Small intestine (tissue), 7 donors: Measurements from ENCODE around the gene RPS6KA2. TPM values are rescaled to one million over a fixed set of nuclear protein-coding genes. Genes with fewer than 3 reads are reported as not detected.
"Not testable (repeated sequence)": the region's sequence is repeated elsewhere in the genome, so short reads cannot be mapped to it uniquely, and the experiment has no call there.

Source experiments
- DNase-seq, 2 donors: peaks; one replicate each; pipeline versions ENCODE4 v3.0.0 to v3.0.0-alpha.2; 2013
- FAIRE-seq: peaks from 2 replicates; lab custom pipeline; 2012; peaks lifted over from hg19 to GRCh38; lab: Jason Lieb, UNC
- H3K27ac ChIP-seq, 3 donors: one replicate each; pipeline ENCODE4 v1.5.1; 2013; ENCODE audit warnings: low read length in 2 of 3, mild to moderate bottlenecking in 2 of 3, control low read depth in 1 of 3, inconsistent platforms in 1 of 3, low read depth in 1 of 3, moderate library complexity in 1 of 3
- H3K27me3 ChIP-seq, 3 donors: one replicate each; pipeline ENCODE4 v1.6.1; 2013; ENCODE audit warnings: low read length in 3 of 3, inconsistent platforms in 1 of 3; ENCODE audit not compliant: control insufficient read depth in 3 of 3, insufficient read depth in 3 of 3
- H3K36me3 ChIP-seq, 3 donors: one replicate each; pipeline ENCODE4 v1.6.1; 2013; ENCODE audit warnings: low read length in 3 of 3, inconsistent platforms in 1 of 3, low read depth in 1 of 3, mild to moderate bottlenecking in 1 of 3, moderate library complexity in 1 of 3; ENCODE audit not compliant: control insufficient read depth in 3 of 3, insufficient read depth in 2 of 3
- H3K4me1 ChIP-seq, 3 donors: one replicate each; pipeline ENCODE4 v1.6.1; 2013; ENCODE audit warnings: low read length in 2 of 3, inconsistent platforms in 1 of 3, low read depth in 1 of 3, mild to moderate bottlenecking in 1 of 3, moderate library complexity in 1 of 3; ENCODE audit not compliant: control insufficient read depth in 3 of 3, insufficient read depth in 2 of 3
- H3K4me3 ChIP-seq, 3 donors: one replicate each; pipeline ENCODE4 v1.5.1; 2013; ENCODE audit warnings: low read length in 3 of 3, control low read depth in 1 of 3, inconsistent platforms in 1 of 3, low read depth in 1 of 3, mild to moderate bottlenecking in 1 of 3, moderate library complexity in 1 of 3
- H3K9me3 ChIP-seq, 2 donors: one replicate each; pipeline ENCODE4 v1.6.1; 2013; ENCODE audit warnings: low read depth in 1 of 2, low read length in 1 of 2; ENCODE audit not compliant: control insufficient read depth in 2 of 2, insufficient read depth in 1 of 2
- WGBS, 3 donors: extraction: QIAGEN DNeasy Blood & Tissue Kit; methylation state at CpG; one replicate each; pipeline ENCODE4 v1.1.7; 2013; 5-methylcytosine and 5-hydroxymethylcytosine counted together
- polyA plus RNA-seq, 4 donors: library from polyadenylated mRNA; stranded (reverse) in 3 of 4; unstranded in 1 of 4; fragments of 200-250 nt in 3 of 4; fragments of 120-200 nt in 1 of 4; gene quantifications; one replicate each; pipeline versions ENCODE4 v1.2.1 to v1.2.3, GENCODE V29; 2013
- donor health status: healthy with polysubstance abuse.
- donor health status: control.
- donor health status: control.
- donor health status: Bipolar disorder and iron deficiency.
- donor health status: healthy.

Gene RPS6KA2
- polyA plus RNA-seq, 4 donors = 3.1 to 21.9 (median 7.3) TPM

DNA sequence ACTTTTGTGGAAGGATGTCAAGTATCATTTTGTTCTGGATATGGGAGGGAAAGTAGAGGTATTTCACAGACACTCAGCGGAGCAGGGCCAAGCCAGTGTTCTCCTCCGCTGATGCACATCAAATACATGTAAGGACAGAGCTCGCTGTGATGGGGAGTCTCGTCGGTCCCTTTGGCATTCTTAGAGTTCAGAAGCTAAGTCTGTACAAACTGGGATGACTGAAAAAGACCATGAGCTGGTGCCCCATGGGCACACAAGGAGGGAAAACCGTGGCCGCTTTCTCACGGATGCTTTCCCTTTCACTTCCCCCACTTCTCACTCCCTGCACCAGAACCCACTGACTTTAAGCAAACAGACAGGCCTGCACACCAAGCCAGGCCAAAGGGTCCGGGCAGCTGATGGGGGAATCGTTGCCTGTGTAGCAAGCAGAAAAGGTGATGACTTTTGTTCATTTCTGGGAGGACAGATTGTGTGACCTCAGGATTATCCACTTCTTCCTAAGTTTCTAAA, 216.6 kb downstream of the RPS6KA2 start:
- no peak for FAIRE-seq
- Histone ChIP-seq H3K9me3 (no peaks in the 10 kb centered on the region), H3K4me3 (no peak overlapping the region), H3K27me3 (no peaks in the 10 kb centered on the region), H3K36me3 (peaks cover 0 to 3% (median 0%) of the 10 kb centered on the region in 3 donors), H3K27ac (no peak overlapping the region), H3K4me1 (peaks cover 0 to 6% (median 0%) of the 10 kb centered on the region in 3 donors)
- WGBS, 3 donors = 82 to 86% (median 83%) methylated on average over 10 of the region's 10 CpGs
- DNase-seq = no peak

GRCh38 chr6:166408936-166409755, 217.9 kb downstream of the RPS6KA2 start:
- Histone ChIP-seq H3K4me1 (peaks cover 0 to 6% (median 0%) of the 10 kb centered on the region in 3 donors), H3K27ac (no peak overlapping the region), H3K9me3 (no peaks in the 10 kb centered on the region), H3K36me3 (peaks cover 0 to 3% (median 0%) of the 10 kb centered on the region in 3 donors), H3K27me3 (no peaks in the 10 kb centered on the region), H3K4me3 (no peak overlapping the region)
- FAIRE-seq (no peak), DNase-seq (peak in 1 of 2 donors; percentile 47)
- 31 to 62% (median 51%) methylated on average over 22 of the region's 22 CpGs for WGBS, 3 donors

DNA sequence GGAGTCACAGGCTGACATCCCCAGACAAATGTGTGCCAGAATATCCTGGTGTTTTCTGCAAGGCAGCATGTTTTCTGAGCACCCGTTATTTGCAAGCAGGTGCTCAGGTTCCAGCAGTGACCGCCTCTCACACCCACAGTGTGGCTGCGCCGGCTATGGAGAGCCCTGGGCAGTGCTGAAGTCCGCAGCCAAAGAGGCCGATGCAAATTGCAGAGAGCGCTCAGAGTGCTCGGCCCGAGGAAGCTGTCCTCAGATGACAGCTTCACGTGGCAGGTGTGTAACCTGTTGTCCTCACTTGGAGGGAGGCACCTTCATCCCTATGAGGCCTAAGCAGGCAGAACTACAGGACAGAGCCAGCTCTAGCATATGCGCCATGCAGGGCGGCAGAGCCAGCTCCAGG, 220.9 kb downstream of the RPS6KA2 start:
- Histone ChIP-seq H3K36me3 (no peaks in the 10 kb centered on the region), H3K4me1 (peaks cover 0 to 6% (median 0%) of the 10 kb centered on the region in 3 donors), H3K27ac (no peak overlapping the region), H3K9me3 (no peaks in the 10 kb centered on the region), H3K27me3 (no peaks in the 10 kb centered on the region), H3K4me3 (no peak overlapping the region)
- 59 to 82% (median 67%) methylated on average over 12 of the region's 12 CpGs for WGBS, 3 donors
- DNase-seq = peak in 1 of 2 donors; percentile 42
- FAIRE-seq = no peak

DNA sequence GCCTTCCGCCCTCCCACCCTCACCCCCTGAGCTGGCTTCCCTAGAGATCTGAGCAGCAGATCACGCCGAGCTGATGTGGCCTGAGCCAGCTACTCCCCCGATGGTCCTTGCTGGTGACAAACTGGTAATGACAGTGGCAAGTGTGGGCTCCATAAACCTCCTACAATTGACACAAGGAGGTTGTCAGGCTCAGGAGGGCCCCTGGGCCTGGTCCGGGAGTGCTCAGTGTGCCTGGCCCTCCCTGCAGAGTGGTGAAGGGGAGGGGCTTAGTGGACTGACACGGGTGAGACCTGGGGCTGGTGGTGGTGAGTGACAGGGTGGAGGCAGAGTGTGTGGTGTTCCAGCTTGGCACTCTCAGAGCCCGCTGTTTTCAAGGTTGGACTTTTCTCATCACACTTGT, 221.7 kb downstream of the RPS6KA2 start:
- 67 to 77% (median 73%) methylated on average over 5 to 7 of the region's 7 CpGs for WGBS, 3 donors
- DNase-seq (no peak), FAIRE-seq (no peak)
- H3K4me1 ChIP-seq = peaks cover 0 to 6% (median 0%) of the 10 kb centered on the region in 3 donors
- no peaks in the 10 kb centered on the region for H3K36me3 ChIP-seq
- H3K27me3 ChIP-seq = no peaks in the 10 kb centered on the region
- H3K27ac ChIP-seq = no peak overlapping the region
- H3K4me3 ChIP-seq = no peak overlapping the region
- H3K9me3 ChIP-seq = no peaks in the 10 kb centered on the region

DNA sequence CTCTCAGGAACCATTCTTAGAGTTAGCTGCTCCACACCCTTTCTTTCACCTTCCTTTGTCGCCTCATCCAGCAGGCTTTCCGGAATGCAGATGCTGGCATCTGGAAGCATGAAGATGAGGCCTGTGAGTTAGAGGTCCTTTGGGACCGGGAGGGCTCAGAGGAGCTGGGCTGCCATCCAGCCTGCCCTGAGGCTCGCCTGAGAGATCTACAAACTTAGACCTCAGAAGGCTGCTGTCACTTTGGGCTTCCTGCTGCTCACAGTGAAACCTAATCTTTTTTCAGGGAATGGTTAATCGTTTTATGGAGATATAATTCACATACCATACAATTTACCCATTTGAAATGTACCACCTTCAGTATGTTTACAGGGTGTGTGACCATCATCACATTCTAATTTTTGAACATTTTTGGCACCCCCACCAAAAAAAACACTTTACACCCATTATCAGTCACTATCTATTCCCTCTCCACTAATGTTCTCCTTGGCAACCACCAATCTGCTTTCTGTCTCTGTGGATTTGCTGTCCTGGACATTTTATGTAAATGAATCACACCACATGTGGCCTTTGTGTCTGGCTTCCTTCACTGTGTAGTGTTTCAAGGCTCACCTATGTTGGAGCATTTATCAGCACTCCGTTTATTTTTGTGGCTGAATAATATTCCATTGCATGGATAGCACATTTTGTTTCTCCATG, 224.3 kb downstream of the RPS6KA2 start:
- Histone ChIP-seq H3K4me3 (no peak overlapping the region), H3K27ac (no peak overlapping the region), H3K4me1 (no peaks in the 10 kb centered on the region), H3K9me3 (peaks cover 0 to 3% of the 10 kb centered on the region in 2 donors), H3K36me3 (no peaks in the 10 kb centered on the region), H3K27me3 (peaks cover 0 to 6% (median 0%) of the 10 kb centered on the region in 3 donors)
- FAIRE-seq (no peak), DNase-seq (no peak)
- 52 to 62% (median 55%) methylated on average over 6 of the region's 6 CpGs for WGBS, 3 donors

DNA sequence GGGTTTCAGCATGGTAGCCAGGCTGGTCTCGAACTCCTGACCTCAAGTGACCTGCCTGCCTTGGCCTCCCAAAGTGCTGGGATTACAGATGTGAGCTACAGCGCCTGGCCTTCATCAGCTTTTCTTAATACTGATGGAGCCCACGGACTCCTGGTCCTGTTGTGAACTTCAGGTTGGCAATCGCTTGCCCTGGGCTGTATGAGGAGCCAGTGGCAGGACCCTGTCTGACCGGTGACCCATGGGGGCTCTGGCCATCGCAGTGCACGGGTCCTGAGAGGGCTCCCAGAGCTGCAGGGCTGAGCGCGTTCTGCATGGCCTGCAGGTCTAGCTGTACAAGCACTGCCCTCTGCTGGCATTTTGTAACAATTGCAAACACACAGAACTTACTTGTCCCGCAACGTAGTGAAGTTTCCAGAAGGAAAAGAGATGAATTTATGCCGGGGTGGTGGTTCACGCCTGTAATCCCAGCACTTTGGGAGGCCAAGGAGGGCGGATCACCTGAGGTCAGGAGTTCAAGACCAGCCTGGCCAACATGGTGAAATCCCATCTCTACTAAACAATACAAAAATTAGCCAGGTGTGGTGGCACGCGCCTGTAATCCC, 226.3 kb downstream of the RPS6KA2 start:
- FAIRE-seq, H3K27ac ChIP-seq: not testable (repeated sequence)

DNA sequence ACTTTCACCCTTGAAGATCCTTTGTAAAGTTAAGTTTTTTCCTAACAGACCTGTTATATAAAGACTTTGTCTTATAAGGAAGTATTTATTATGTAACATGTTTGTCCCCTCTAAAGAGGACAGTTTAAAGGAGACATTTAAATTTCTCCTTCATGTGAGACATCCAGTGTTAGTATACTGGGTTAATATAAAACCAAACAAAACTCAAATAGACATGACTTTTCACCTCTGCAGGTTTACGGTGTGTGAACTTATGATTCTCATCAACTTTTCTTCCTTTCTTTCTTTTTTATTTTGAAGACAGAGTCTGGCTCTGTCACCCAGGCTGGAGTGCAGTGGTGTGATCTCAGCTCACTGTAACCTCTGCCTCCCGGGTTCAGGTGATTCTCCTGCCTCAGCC, 226.9 kb downstream of the RPS6KA2 start:
- Histone ChIP-seq H3K4me1 (no peaks in the 10 kb centered on the region), H3K27ac (no peak overlapping the region), H3K27me3 (peaks cover 0 to 9% (median 0%) of the 10 kb centered on the region in 3 donors), H3K4me3 (no peak overlapping the region), H3K36me3 (no peaks in the 10 kb centered on the region), H3K9me3 (peaks cover 0 to 4% of the 10 kb centered on the region in 2 donors)
- FAIRE-seq (no peak), DNase-seq (peak in 1 of 2 donors; percentile 14)
- 33 to 71% (median 48%) methylated on average over 2 of the region's 2 CpGs for WGBS, 3 donors

More for the DNA sequence above, 226.3 kb downstream of the RPS6KA2 start:
- 24 to 26% (median 24%) methylated on average over 16 of the region's 16 CpGs for WGBS, 3 donors
- not testable (repeated sequence) for H3K4me1 ChIP-seq, H3K4me3 ChIP-seq, H3K36me3 ChIP-seq, H3K9me3 ChIP-seq, H3K27me3 ChIP-seq
- peak; percentile 73 to 78 for DNase-seq

DNA sequence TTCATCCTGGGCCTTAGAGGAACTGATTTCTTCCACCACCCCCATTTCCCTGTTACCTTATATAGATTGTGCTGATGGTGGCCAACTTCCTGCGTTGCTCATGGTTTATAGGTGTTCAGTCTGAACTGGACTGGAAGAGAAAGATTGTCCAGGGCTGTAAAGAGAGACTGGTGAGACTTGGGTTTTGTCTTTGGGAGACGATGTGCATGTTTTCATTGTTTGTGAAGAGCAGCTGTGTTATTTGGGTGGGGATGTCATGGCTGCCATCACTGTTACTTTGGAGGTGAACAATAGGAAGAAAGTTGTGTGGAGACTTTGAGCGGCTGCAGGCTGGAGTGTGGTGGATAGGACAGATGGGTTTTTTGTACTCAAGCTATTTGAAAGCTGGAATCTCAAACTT, 228.7 kb downstream of the RPS6KA2 start:
- FAIRE-seq (no peak), DNase-seq (no peak)
- Histone ChIP-seq H3K9me3 (peaks cover 0 to 4% of the 10 kb centered on the region in 2 donors), H3K4me1 (no peaks in the 10 kb centered on the region), H3K4me3 (no peak overlapping the region), H3K36me3 (no peaks in the 10 kb centered on the region), H3K27ac (no peak overlapping the region), H3K27me3 (peaks cover 0 to 9% (median 0%) of the 10 kb centered on the region in 3 donors)
- WGBS, 3 donors = 83 to 94% (median 87%) methylated on average over 3 of the region's 3 CpGs
